ENCODE data around the gene KHDC4.

The KHDC4 gene

GRCh38 chr1:155969377-155969791 is 35.2 kb upstream of the KHDC4 start:
- no peak for DNase-seq (ENCODE audit: low read depth, low spot score)

GRCh38 chr1:155968670-155969069 is 34.5 kb upstream of the KHDC4 start:
- DNase-seq (ENCODE audit: low read depth, low spot score): no peak

GRCh38 chr1:155968051-155968400 is 33.8 kb upstream of the KHDC4 start:
- DNase-seq (ENCODE audit: low read depth, low spot score): no peak

GRCh38 chr1:155967341-155968050 is 33.3 kb upstream of the KHDC4 start:
- DNase-seq (ENCODE audit: low read depth, low spot score): no peak

- DNase-seq (ENCODE audit: low read depth, low spot score): no peak
Observed at GRCh38 chr1:155966750-155967149, 32.5 kb upstream of the KHDC4 start.

GRCh38 chr1:155966135-155966534 is 31.9 kb upstream of the KHDC4 start:
- DNase-seq (ENCODE audit: low read depth, low spot score): no peak

GRCh38 chr1:155964193-155964592 is 30.0 kb upstream of the KHDC4 start:
- no peak for DNase-seq (ENCODE audit: low read depth, low spot score)

GRCh38 chr1:155962599-155963211 is 28.5 kb upstream of the KHDC4 start:
- DNase-seq (ENCODE audit: low read depth, low spot score): no peak

GRCh38 chr1:155961937-155962336 is 27.7 kb upstream of the KHDC4 start:
- DNase-seq (ENCODE audit: low read depth, low spot score): peak; percentile 76

- no peak for DNase-seq (ENCODE audit: low read depth, low spot score)
Observed at GRCh38 chr1:155960081-155960745, 26.0 kb upstream of the KHDC4 start.

GRCh38 chr1:155957411-155957915 is 23.2 kb upstream of the KHDC4 start:
- no peak for DNase-seq (ENCODE audit: low read depth, low spot score)

- DNase-seq (ENCODE audit: low read depth, low spot score): no peak
Observed at GRCh38 chr1:155954645-155955044, 20.4 kb upstream of the KHDC4 start.

GRCh38 chr1:155952505-155952890 is 18.3 kb upstream of the KHDC4 start:
- no peak for DNase-seq (ENCODE audit: low read depth, low spot score)

- no peak for DNase-seq (ENCODE audit: low read depth, low spot score)
Observed at GRCh38 chr1:155951753-155952504, 17.7 kb upstream of the KHDC4 start.

GRCh38 chr1:155950829-155951228 is 16.6 kb upstream of the KHDC4 start:
- DNase-seq (ENCODE audit: low read depth, low spot score): no peak

GRCh38 chr1:155947741-155948140 is 13.5 kb upstream of the KHDC4 start:
- no peak for DNase-seq (ENCODE audit: low read depth, low spot score)

- DNase-seq (ENCODE audit: low read depth, low spot score): no peak
Observed at GRCh38 chr1:155947292-155947691, 13.1 kb upstream of the KHDC4 start.

- no peak for DNase-seq (ENCODE audit: low read depth, low spot score)
Observed at GRCh38 chr1:155946633-155947219, 12.5 kb upstream of the KHDC4 start.

GRCh38 chr1:155944444-155944799 is 10.2 kb upstream of the KHDC4 start:
- no peak for DNase-seq (ENCODE audit: low read depth, low spot score)

- DNase-seq (ENCODE audit: low read depth, low spot score): no peak
Observed at GRCh38 chr1:155942578-155943141, 8.4 kb upstream of the KHDC4 start.

GRCh38 chr1:155941845-155942531 is 7.8 kb upstream of the KHDC4 start:
- DNase-seq (ENCODE audit: low read depth, low spot score): no peak
